WTC11 (cell line): ENCODE measurements around the gene ITGA1.

Source experiments
- ATF2 ChIP-seq: sonication (generic); formaldehyde crosslinking; IDR thresholded peaks from 2 replicates; pipeline ENCODE4 v1.8.1; 2022; ENCODE audit warnings: low read depth, missing genetic modification reagents, borderline replicate concordance
- ATF3 ChIP-seq: sonication (generic); formaldehyde crosslinking; conservative IDR thresholded peaks from 2 replicates; pipeline ENCODE4 v1.8.1; 2022; ENCODE audit warnings: mild to moderate bottlenecking, missing genetic modification reagents
- ATF6 ChIP-seq: sonication (generic); formaldehyde crosslinking; IDR thresholded peaks from 2 replicates; pipeline ENCODE4 v1.8.1; 2023; ENCODE audit warnings: mild to moderate bottlenecking, missing genetic modification reagents
- CTCF ChIP-seq: fragments of 200-600 bp; IDR thresholded peaks from 2 replicates; pipeline ENCODE4 v1.8.0; 2022; ENCODE audit warnings: antibody characterized with exemption
- JUN ChIP-seq: sonication (generic); formaldehyde crosslinking; IDR thresholded peaks from 2 replicates; pipeline ENCODE4 v1.8.0; 2023; ENCODE audit warnings: mild to moderate bottlenecking, missing genetic modification reagents
- MYBL2 ChIP-seq: sonication (generic); formaldehyde crosslinking; IDR thresholded peaks from 2 replicates; pipeline ENCODE4 v1.8.1; 2023; ENCODE audit warnings: mild to moderate bottlenecking, moderate library complexity, missing genetic modification reagents
- NR3C1 ChIP-seq: sonication (generic); formaldehyde crosslinking; conservative IDR thresholded peaks from 2 replicates; pipeline ENCODE4 v1.8.1; 2023; ENCODE audit warnings: low read depth, mild to moderate bottlenecking, missing genetic modification reagents
- RELA ChIP-seq: sonication (generic); formaldehyde crosslinking; IDR thresholded peaks from 2 replicates; pipeline ENCODE4 v1.8.1; 2022; ENCODE audit warnings: missing genetic modification reagents, mild to moderate bottlenecking, borderline replicate concordance
- ZBTB21 ChIP-seq: sonication (generic); formaldehyde crosslinking; IDR thresholded peaks from 2 replicates; pipeline ENCODE4 v1.8.1; 2023; ENCODE audit warnings: mild to moderate bottlenecking, missing genetic modification reagents, borderline replicate concordance
- ZNF232 ChIP-seq: sonication (generic); formaldehyde crosslinking; IDR thresholded peaks from 2 replicates; pipeline ENCODE4 v1.8.0; 2022; ENCODE audit warnings: mild to moderate bottlenecking, missing genetic modification reagents
- TF ChIP-seq, protein P1 (sequence below): sonication (generic); formaldehyde crosslinking; IDR thresholded peaks from 2 replicates; pipeline ENCODE4 v1.8.0; 2022; ENCODE audit warnings: mild to moderate bottlenecking, missing genetic modification reagents
- TF ChIP-seq, protein P2 (sequence below): fragments of 250-450 bp; sonication (Bioruptor Pico); IDR thresholded peaks from 2 replicates; pipeline ENCODE4 v2.1.2; 2022; ENCODE audit warnings: mild to moderate bottlenecking, moderate library complexity

GRCh38 chr5:52838326-52839015 lies 50.8 kb downstream of the ITGA1 start:
- TF ChIP-seq CTCF (no peak), ATF2 (CRISPR knock-in tag) (no peak), ZBTB21 (CRISPR knock-in tag) (no peak), ATF3 (CRISPR knock-in tag) (no peak), ATF6 (CRISPR knock-in tag) (no peak), RELA (no peak), JUN (no peak), MYBL2 (CRISPR knock-in tag) (no peak), NR3C1 (no peak), ZNF232 (CRISPR knock-in tag) (no peak)
- TF ChIP-seq, protein P1, sequence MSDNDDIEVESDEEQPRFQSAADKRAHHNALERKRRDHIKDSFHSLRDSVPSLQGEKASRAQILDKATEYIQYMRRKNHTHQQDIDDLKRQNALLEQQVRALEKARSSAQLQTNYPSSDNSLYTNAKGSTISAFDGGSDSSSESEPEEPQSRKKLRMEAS (CRISPR knock-in tag), result no peak
- TF ChIP-seq, protein P2, sequence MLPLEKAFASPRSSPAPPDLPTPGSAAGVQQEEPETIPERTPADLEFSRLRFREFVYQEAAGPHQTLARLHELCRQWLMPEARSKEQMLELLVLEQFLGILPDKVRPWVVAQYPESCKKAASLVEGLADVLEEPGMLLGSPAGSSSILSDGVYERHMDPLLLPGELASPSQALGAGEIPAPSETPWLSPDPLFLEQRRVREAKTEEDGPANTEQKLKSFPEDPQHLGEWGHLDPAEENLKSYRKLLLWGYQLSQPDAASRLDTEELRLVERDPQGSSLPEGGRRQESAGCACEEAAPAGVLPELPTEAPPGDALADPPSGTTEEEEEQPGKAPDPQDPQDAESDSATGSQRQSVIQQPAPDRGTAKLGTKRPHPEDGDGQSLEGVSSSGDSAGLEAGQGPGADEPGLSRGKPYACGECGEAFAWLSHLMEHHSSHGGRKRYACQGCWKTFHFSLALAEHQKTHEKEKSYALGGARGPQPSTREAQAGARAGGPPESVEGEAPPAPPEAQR (CRISPR knock-in tag), result no peak
